OCI-LY3 (cell line): Measurements from ENCODE around the gene ASAP2.

ENCODE experiments used
- H2AFZ ChIP-seq: fragments of 200-600, 300-600 bp; shearing (Covaris generic); 2 replicates; pipeline ENCODE4 v1.6.0; 2014; ENCODE audit warnings: antibody characterized with exemption, low read depth, low read length
- H3K27ac ChIP-seq: fragments of 200-600, 300-600 bp; sonication (generic); 2 replicates; pipeline ENCODE4 v1.5.1; 2014; ENCODE audit warnings: mild to moderate bottlenecking, low read length, moderate library complexity, mixed read lengths
- H3K27me3 ChIP-seq: fragments of 200-600, 300-600 bp; sonication (generic); 2 replicates; pipeline ENCODE4 v1.6.1; 2014; ENCODE audit warnings: low read depth, low read length, mixed read lengths
- H3K36me3 ChIP-seq: fragments of 200-600, 300-600 bp; sonication (generic); replicated peaks from 2 replicates; pipeline ENCODE3; 2014; ENCODE audit warnings: low read depth, low read length, mixed read lengths
- H3K4me1 ChIP-seq: fragments of 300-600, 200-600 bp; sonication (generic); 2 replicates; pipeline ENCODE4 v1.6.1; 2014; ENCODE audit warnings: low read length, mixed read lengths
- H3K4me2 ChIP-seq: fragments of 200-600, 300-600 bp; sonication (generic); 2 replicates; pipeline ENCODE4 v1.6.1; 2014; ENCODE audit warnings: low read length, mixed read lengths
- H3K4me3 ChIP-seq: fragments of 300-600, 200-600 bp; sonication (generic); 2 replicates; pipeline ENCODE4 v1.5.1; 2014; ENCODE audit warnings: antibody characterized with exemption, mild to moderate bottlenecking, low read length, moderate library complexity
- H3K79me2 ChIP-seq: fragments of 300-600, 200-600 bp; shearing (Covaris generic); 2 replicates; pipeline ENCODE4 v1.6.1; 2014; ENCODE audit warnings: mild to moderate bottlenecking, low read length, mixed read lengths
- H3K9ac ChIP-seq: fragments of 300-600, 200-600 bp; shearing (Covaris generic); 2 replicates; pipeline ENCODE4 v1.6.0; 2014; ENCODE audit warnings: mild to moderate bottlenecking, low read length, moderate library complexity
- H3K9me3 ChIP-seq: fragments of 200-600, 300-600 bp; shearing (Covaris generic); 2 replicates; pipeline ENCODE4 v1.6.1; 2014; ENCODE audit warnings: low read length, mixed read lengths; ENCODE audit not compliant: insufficient read depth
- H4K20me1 ChIP-seq: fragments of 200-600, 300-600 bp; sonication (generic); 2 replicates; pipeline ENCODE4 v1.6.1; 2016; ENCODE audit warnings: low read length, mixed read lengths; ENCODE audit not compliant: insufficient read depth
- EZH2phosphoT487 ChIP-seq: fragments of 200-600 bp; shearing (Covaris generic); IDR thresholded peaks from 2 replicates; pipeline ENCODE4 v1.6.1; 2018; ENCODE audit warnings: antibody characterized with exemption, mixed run types, low read depth
- TF ChIP-seq, protein P1 (sequence below): fragments of 200-600, 300-600 bp; sonication (generic); IDR thresholded peaks from 2 replicates; pipeline ENCODE4 v1.5.1; 2014; ENCODE audit warnings: antibody characterized with exemption, low read length, low read depth

The ASAP2 gene

DNA sequence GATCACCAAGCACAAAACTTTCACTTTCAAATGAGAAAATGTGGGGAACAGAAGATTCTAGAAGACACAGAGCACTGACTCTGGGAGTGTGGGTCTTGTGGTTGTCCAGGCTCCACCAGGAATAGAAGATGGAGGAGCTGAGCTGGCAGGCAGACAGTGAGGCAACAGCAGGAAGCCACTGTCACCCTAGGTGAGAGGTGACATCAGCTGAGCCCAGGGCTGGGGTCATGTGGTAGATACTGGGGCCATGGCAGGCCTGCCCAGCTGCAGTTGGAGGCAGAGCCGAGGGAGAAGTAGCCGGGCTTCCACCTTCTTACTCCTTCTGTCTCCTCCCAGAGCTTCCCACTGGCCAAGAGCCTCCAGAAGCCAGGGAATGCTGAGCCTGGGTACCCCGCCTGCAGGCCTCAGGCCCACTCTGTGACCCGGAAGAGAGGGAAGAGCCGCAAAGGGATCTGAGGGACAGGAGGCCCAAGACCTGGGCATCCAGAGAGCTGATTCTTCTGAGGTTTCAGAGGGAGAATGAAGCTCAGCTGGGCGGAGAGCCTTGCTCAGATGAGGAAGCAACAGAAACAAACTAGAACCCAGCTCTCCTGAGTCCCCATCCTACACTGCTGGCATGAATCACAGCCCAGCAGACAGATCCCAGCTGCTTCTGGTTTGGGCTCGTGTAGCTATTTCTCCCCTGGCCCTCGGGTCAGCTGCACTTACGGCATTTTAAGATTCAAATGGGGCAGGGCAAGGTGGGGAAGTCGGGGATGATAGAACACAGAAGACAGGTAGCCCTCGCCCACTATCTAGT is 39.8 kb upstream of the ASAP2 start:
- Histone ChIP-seq H3K4me2 (no peak overlapping the region), H3K9me3 (no peaks in the 10 kb centered on the region), H3K79me2 (no peaks in the 10 kb centered on the region), H3K36me3 (no peaks in the 10 kb centered on the region), H4K20me1 (no peaks in the 10 kb centered on the region), H3K9ac (no peak overlapping the region), H3K27ac (no peak overlapping the region), H2AFZ (no peak overlapping the region), H3K27me3 (0 out of 2 replicates have a peak, but pooled peaks cover 4% of the 10 kb centered on the region), H3K4me3 (no peak overlapping the region), H3K4me1 (no peaks in the 10 kb centered on the region)
- TF ChIP-seq, protein P1, sequence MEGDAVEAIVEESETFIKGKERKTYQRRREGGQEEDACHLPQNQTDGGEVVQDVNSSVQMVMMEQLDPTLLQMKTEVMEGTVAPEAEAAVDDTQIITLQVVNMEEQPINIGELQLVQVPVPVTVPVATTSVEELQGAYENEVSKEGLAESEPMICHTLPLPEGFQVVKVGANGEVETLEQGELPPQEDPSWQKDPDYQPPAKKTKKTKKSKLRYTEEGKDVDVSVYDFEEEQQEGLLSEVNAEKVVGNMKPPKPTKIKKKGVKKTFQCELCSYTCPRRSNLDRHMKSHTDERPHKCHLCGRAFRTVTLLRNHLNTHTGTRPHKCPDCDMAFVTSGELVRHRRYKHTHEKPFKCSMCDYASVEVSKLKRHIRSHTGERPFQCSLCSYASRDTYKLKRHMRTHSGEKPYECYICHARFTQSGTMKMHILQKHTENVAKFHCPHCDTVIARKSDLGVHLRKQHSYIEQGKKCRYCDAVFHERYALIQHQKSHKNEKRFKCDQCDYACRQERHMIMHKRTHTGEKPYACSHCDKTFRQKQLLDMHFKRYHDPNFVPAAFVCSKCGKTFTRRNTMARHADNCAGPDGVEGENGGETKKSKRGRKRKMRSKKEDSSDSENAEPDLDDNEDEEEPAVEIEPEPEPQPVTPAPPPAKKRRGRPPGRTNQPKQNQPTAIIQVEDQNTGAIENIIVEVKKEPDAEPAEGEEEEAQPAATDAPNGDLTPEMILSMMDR, result no peak
- no peak for TF ChIP-seq EZH2phosphoT487

DNA sequence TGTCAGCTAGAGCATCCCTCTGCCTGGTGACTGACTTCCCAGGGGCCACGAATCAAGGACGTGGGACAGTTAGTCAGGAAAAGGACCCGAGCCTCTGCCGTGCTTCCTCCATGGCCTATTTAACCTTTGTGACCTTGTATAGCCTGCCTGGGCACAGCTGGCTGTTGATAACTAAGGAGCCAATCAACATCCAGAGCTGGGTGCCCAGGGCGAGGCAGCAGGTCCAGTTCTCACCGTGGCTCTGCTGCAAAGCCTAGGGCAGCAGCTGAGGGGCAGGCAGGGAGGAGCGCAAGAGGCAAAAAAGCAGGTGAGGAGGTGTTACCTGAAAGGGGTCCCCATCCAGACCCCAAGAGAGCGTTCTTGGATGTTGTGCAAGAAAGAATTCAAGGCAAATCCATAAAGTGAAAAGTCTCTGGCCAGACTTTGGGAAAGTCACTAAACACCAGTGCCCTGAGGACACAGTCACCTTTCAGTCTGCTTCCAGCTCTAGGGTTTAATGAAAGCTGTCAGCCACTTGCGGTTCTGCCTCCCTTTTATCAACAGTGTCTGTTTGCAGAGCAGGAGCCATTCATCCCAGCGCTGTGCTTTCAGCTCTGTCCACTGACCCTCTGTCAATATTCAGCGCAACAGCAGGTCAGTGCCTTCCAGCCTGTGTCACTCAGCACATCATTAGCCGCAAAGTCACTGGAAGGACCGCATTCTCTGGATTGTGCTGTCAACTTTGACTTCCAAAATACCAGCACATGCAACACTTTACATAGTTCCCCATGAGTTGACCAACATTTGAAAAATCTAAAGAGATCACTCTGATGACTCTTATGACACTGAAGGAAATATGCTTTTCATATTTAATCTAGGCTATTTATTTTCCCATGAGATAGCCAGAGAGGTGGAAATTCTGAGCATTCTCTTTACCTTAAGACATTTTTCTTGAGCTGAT is 38.6 kb upstream of the ASAP2 start:
- no peak overlapping the region for H3K4me3 ChIP-seq
- no peaks in the 10 kb centered on the region for H3K79me2 ChIP-seq
- H4K20me1 ChIP-seq, result no peaks in the 10 kb centered on the region
- 0 out of 2 replicates have a peak, but pooled peaks cover 4% of the 10 kb centered on the region for H3K27me3 ChIP-seq
- H3K27ac ChIP-seq, result no peak overlapping the region
- H3K36me3 ChIP-seq, result no peaks in the 10 kb centered on the region
- no peak overlapping the region for H3K4me2 ChIP-seq
- no peak overlapping the region for H2AFZ ChIP-seq
- no peaks in the 10 kb centered on the region for H3K9me3 ChIP-seq
- no peak overlapping the region for H3K9ac ChIP-seq
- no peaks in the 10 kb centered on the region for H3K4me1 ChIP-seq
- TF ChIP-seq, protein P1, result no peak
- no peak for TF ChIP-seq EZH2phosphoT487

DNA sequence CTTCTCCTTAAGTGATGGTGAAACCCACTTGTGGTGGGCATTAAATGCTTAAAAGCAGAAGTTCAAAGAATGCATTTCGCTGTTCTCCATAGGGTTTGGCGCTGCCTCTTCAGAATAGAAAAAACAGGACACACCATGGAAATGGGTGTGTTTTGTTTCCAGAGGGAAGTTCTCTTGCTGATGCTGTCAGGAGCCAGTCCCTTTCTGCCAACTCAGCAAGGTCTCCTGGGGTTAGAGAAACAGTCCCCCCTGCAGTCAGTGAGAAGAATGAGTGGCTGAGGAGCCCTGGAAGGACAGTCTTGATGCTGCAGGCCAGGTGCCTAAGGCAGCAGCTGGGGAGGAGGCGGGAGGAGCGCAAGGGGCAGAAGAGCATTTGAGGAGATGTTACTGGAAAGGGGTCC is 37.8 kb upstream of the ASAP2 start:
- Histone ChIP-seq H3K36me3 (no peaks in the 10 kb centered on the region), H2AFZ (no peak overlapping the region)

DNA sequence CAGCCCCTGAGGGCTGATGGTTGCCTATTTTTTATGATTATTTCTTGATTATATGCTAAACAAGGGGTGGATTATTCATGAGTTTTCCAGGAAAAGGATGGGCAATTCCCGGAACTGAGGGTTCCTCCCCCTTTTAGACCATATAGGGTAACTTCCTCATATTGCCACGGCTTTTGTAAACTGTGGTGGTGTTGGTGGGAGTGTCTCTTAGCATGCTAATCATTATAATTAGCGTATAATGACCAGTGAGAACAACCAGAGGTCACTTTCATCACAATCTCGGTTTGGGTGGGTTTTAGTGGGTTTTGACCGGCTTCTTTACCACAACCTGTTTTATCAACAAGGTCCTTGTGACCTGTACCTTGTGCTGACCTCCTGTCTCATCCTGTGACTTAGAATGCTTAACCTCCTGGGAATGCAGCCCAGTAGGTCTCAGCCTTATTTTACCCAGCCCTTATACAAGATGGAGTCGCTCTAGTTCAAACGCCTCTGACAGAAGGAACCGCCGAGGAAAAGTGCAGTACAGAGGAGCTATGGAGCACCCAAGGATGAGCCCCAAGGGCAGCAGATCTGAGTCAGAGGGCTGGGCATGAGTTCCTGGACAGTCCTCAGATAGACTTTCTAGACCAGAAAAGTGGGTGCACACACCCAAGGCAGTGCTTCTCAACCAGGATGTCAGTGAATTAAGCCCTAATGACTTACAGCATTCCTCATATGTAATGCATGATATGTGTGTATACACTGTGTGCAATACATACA is 37.1 kb upstream of the ASAP2 start:
- no peak for TF ChIP-seq EZH2phosphoT487
- TF ChIP-seq, protein P1, result no peak
- no peaks in the 10 kb centered on the region for H3K79me2 ChIP-seq
- H2AFZ ChIP-seq, result no peak overlapping the region
- H3K4me1 ChIP-seq, result no peaks in the 10 kb centered on the region
- no peaks in the 10 kb centered on the region for H3K9me3 ChIP-seq
- no peak overlapping the region for H3K9ac ChIP-seq
- H3K27me3 ChIP-seq, result 0 out of 2 replicates have a peak, but pooled peaks cover 4% of the 10 kb centered on the region
- no peaks in the 10 kb centered on the region for H3K36me3 ChIP-seq
- no peak overlapping the region for H3K27ac ChIP-seq
- no peak overlapping the region for H3K4me3 ChIP-seq
- no peak overlapping the region for H3K4me2 ChIP-seq
- no peaks in the 10 kb centered on the region for H4K20me1 ChIP-seq

More for the DNA sequence above, 37.8 kb upstream of the ASAP2 start:
- Histone ChIP-seq H3K9ac (no peak overlapping the region), H3K4me2 (no peak overlapping the region), H3K79me2 (no peaks in the 10 kb centered on the region), H3K27me3 (0 out of 2 replicates have a peak, but pooled peaks cover 4% of the 10 kb centered on the region), H3K4me1 (no peaks in the 10 kb centered on the region), H3K27ac (no peak overlapping the region), H3K4me3 (no peak overlapping the region), H4K20me1 (no peaks in the 10 kb centered on the region), H3K9me3 (no peaks in the 10 kb centered on the region)
- TF ChIP-seq EZH2phosphoT487, result no peak
